Ovary (tissue), 9 donors: ENCODE data around the gene FAM193A. TPM values are rescaled to one million over a fixed set of nuclear protein-coding genes. Genes with fewer than 3 reads are reported as not detected.
"Not testable (repeated sequence)": the region's sequence is repeated elsewhere in the genome, so short reads cannot be mapped to it uniquely, and the experiment has no call there.

ENCODE experiments used
- DNase-seq, 5 donors: peaks; one replicate each; pipeline ENCODE4 v3.0.0-alpha.2; 2019 to 2020
- H3K27ac ChIP-seq, 2 donors: fragments of 200-600 bp; one replicate each; pipeline versions ENCODE4 v1.5.1 to v1.8.0; 2019 to 2022
- H3K27me3 ChIP-seq: fragments of 200-600 bp; one replicate; pipeline ENCODE4 v1.8.0; 2022
- H3K36me3 ChIP-seq: fragments of 200-600 bp; sonication (generic); one replicate; pipeline ENCODE4 v1.5.1; 2019
- H3K4me1 ChIP-seq: one replicate; pipeline ENCODE4 v1.8.1; 2013; ENCODE audit warnings: mild to moderate bottlenecking, moderate library complexity; ENCODE audit not compliant: insufficient read depth
- H3K4me3 ChIP-seq: fragments of 200-600 bp; sonication (generic); one replicate; pipeline ENCODE4 v1.5.1; 2017
- H3K9me3 ChIP-seq, 2 donors: fragments of 200-600 bp in 1 of 2; sonication (generic) in 1 of 2; one replicate each; pipeline versions ENCODE4 v1.5.1 to v1.8.1; 2013 to 2019; ENCODE audit warnings: mild to moderate bottlenecking in 1 of 2, moderate library complexity in 1 of 2
- EP300 ChIP-seq: sonication (generic); formaldehyde crosslinking; IDR thresholded peaks from one replicate; pipeline ENCODE4 v1.6.1; 2017; ENCODE audit warnings: antibody characterized with exemption
- POLR2A ChIP-seq: fragments of 450-650 bp; IDR thresholded peaks from one replicate; pipeline ENCODE4 v1.6.1; 2017; ENCODE audit warnings: antibody characterized with exemption, mild to moderate bottlenecking, moderate library complexity
- WGBS, 3 donors: extraction: QIAGEN DNeasy Blood & Tissue Kit in 1 of 3; methylation state at CpG; one replicate each; pipeline versions ENCODE4 v1.1.5 to v1.1.7; 2013 to 2017; 5-methylcytosine and 5-hydroxymethylcytosine counted together
- intact Hi-C, 4 donors: fragments of 100-400 bp; cut with DNase I; formaldehyde crosslinking; loops; one replicate each; pipeline versions ENCODE4 v1.11.0 to v1.15.1; 2022 to 2023
- polyA plus RNA-seq, 2 donors: library from polyadenylated mRNA; stranded (reverse); fragments of 200-250 nt in 1 of 2; fragments of 350-450 nt in 1 of 2; fragmentation: Illumina TruSeq in 1 of 2; extraction: RNeasy Lipid Tissue Mini Kit (QIAGEN cat#74804) in 1 of 2; gene quantifications; one replicate each; pipeline ENCODE4 v1.2.3, GENCODE V29; 2013 to 2014
- small RNA-seq: library from RNA; depleted of rRNA; stranded (forward); fragments of <200 nt; gene quantifications from one replicate; pipeline ENCODE3, GENCODE V24; 2016
- total RNA-seq, 7 donors: library from RNA; depleted of rRNA in 2 of 7; stranded (reverse); fragments of >200 nt in 2 of 7; fragmentation: NEBNext Ultra II Directional in 3 of 7; extraction: Animal tissue kit (Norgen Biotek cat#: 25700) in 3 of 7; gene quantifications; one replicate each; pipeline versions ENCODE4 v1.1.0 to v1.2.4, GENCODE V29; 2016 to 2023
- TF ChIP-seq, protein P1 (sequence below), 3 donors: fragments of 450-650 bp in 2 of 3; fragments of 200-600 bp in 1 of 3; IDR thresholded peaks; one replicate each; pipeline versions ENCODE4 v1.5.1 to v1.8.0; 2016 to 2022; ENCODE audit warnings: antibody characterized with exemption in 3 of 3, mild to moderate bottlenecking in 1 of 3
- donor health status: DM: no; HTN: no; CAD: no; lungs with moderate emphysema.
- donor health status: DM: no; HTN: no; CAD: no.
- donor health status: Bipolar disorder and iron deficiency.
- donor health status: DM: yes; HTN: yes; CAD: no.
- donor health status: DM: no; HTN: no; CAD: no.
- donor health status: DM: yes; HTN: yes; CAD: no.

FAM193A gene
- total and polyA plus RNA-seq, 9 donors, result 16.0 to 39.1 (median 28.7) TPM

DNA sequence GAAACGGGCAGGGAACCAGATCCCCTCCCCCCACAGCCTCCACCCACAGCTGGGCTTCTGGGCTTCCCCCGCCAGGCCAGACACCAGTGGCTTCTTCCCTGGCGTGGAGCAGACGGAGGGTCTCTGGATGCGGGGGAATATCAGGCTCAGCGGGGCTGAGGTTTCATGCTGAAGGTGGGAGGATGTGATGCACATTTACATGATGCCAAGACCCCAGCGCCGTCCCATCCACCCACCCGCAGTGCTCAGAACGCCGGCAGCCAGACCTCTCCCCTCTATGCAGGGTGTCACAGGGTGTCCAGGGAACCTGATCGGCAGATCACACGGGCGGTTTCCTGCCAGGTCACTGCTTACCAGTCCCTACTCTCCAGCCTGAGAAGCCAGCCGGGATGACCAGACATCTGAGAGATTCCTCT lies 232.5 kb downstream of the FAM193A start:
- TF ChIP-seq EP300 (no peak), POLR2A (no peak)
- intact Hi-C loops, result loop anchor here in 2 of 4 donors (10.0 kb wide), 1 partner anchor 166 kb away; no protein-coding TSS in a partner anchor
- Histone ChIP-seq H3K4me3 (no peak overlapping the region), H3K9me3 (no peaks in the 10 kb centered on the region), H3K4me1 (no peaks in the 10 kb centered on the region), H3K36me3 (no peaks in the 10 kb centered on the region), H3K27ac (no peak overlapping the region), H3K27me3 (no peaks in the 10 kb centered on the region)
- WGBS, 3 donors, result 9 to 26% (median 19%) methylated on average over 15 of the region's 15 CpGs
- DNase-seq, result no peak

DNA sequence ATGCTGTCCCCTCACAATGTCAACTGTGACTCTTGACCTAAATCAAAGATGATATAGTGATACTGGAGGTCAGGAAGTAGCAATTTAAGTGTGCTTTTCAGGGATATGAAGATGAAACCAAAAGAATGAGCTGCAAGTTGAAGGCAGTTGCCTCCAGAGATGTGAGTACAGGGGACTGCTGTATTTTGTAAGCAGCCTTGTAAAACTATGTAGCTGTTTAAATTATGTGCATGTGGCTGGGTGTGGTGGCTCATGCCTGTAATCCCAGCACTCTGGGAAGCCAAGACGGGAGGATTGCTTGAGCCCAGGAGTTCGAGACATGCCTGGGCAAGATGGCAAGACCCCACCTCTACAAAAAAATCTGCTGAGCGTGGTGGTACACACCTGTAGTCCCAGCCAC lies 234.8 kb downstream of the FAM193A start:
- Histone ChIP-seq H3K4me3 (no peak overlapping the region), H3K27me3 (no peaks in the 10 kb centered on the region), H3K27ac (no peak overlapping the region), H3K4me1 (no peaks in the 10 kb centered on the region), H3K9me3 (no peaks in the 10 kb centered on the region), H3K36me3 (no peaks in the 10 kb centered on the region)
- intact Hi-C loops, result no loop called here
- 83 to 89% (median 83%) methylated on average over 3 of the region's 3 CpGs for WGBS, 3 donors
- TF ChIP-seq, protein P1, sequence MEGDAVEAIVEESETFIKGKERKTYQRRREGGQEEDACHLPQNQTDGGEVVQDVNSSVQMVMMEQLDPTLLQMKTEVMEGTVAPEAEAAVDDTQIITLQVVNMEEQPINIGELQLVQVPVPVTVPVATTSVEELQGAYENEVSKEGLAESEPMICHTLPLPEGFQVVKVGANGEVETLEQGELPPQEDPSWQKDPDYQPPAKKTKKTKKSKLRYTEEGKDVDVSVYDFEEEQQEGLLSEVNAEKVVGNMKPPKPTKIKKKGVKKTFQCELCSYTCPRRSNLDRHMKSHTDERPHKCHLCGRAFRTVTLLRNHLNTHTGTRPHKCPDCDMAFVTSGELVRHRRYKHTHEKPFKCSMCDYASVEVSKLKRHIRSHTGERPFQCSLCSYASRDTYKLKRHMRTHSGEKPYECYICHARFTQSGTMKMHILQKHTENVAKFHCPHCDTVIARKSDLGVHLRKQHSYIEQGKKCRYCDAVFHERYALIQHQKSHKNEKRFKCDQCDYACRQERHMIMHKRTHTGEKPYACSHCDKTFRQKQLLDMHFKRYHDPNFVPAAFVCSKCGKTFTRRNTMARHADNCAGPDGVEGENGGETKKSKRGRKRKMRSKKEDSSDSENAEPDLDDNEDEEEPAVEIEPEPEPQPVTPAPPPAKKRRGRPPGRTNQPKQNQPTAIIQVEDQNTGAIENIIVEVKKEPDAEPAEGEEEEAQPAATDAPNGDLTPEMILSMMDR (IDR thresholded peaks at IDR 0.05), result no peak
- TF ChIP-seq POLR2A (no peak), EP300 (no peak)
- DNase-seq, result no peak

GRCh38 chr4:2780643-2781042 lies 244.2 kb downstream of the FAM193A start:
- H3K27me3 ChIP-seq, H3K4me3 ChIP-seq, H3K36me3 ChIP-seq, H3K4me1 ChIP-seq, DNase-seq, intact Hi-C loops, H3K27ac ChIP-seq, H3K9me3 ChIP-seq: not testable (repeated sequence)
- WGBS, 3 donors, result 31 to 62% (median 40%) methylated on average over 5 of the region's 5 CpGs

DNA sequence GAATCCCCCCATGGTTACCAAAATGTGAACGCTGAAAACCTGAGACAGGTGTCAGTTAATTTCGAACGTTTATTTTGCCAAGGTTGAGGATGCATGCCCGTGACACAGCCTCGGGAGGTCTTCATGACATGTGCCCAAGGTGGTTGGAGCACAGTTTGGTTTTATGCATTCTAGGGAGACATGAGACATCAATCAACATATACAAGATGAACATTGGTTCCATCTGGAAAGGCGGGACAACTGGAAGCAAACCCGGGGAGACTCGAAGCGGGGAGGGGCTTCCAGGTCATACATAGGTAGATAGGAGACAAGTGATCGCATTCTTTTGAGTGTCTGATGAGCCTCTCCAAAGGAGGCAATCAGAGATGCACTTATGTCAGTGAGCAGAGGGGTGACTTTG lies 245.5 kb downstream of the FAM193A start:
- no peaks in the 10 kb centered on the region for H3K27me3 ChIP-seq
- TF ChIP-seq EP300 (no peak), POLR2A (no peak)
- TF ChIP-seq, protein P1 (IDR thresholded peaks at IDR 0.05), result no peak
- no peak overlapping the region for H3K4me3 ChIP-seq
- H3K4me1 ChIP-seq, result no peaks in the 10 kb centered on the region
- intact Hi-C loops, result no loop called here
- WGBS, 3 donors, result 88 to 91% (median 90%) methylated on average over 10 of the region's 10 CpGs
- H3K36me3 ChIP-seq, result no peaks in the 10 kb centered on the region
- H3K27ac ChIP-seq, result no peak overlapping the region
- DNase-seq, result no peak
- H3K9me3 ChIP-seq, result no peaks in the 10 kb centered on the region

Small RNA genes lying within 50 kb of the gene (small RNA-seq; reads per million reads assigned to genes)
- gene CR545473.1 (not detected), gene RF00019 (not detected)

Other genes with a start within 250 kb of the FAM193A start
- gene ZFYVE28, start 118.0 kb upstream of the FAM193A start, total RNA-seq, result 10 to 100 TPM in 3 of 7 donors, 1 to 10 TPM in 4; 5.7 to 12.1 (median 10.0) TPM
- gene ZFYVE28, start 118.0 kb upstream of the FAM193A start, polyA plus RNA-seq, result 1 to 10 TPM; 1.3 to 6.8 TPM
- 10 to 100 TPM in 1 of 7 donors, 1 to 10 TPM in 3, not detected in 3; 1.1 to 12.9 (median 1.4) TPM for gene CFAP99, start 117.7 kb upstream of the FAM193A start, total RNA-seq
- gene CFAP99, start 117.7 kb upstream of the FAM193A start, polyA plus RNA-seq, result under 1 TPM in 1 of 2 donors, not detected in 1; 0.10 TPM
- 10 to 100 TPM; 27.9 to 72.1 (median 47.1) TPM for gene RNF4, start 67.5 kb upstream of the FAM193A start, total RNA-seq
- gene RNF4, start 67.5 kb upstream of the FAM193A start, polyA plus RNA-seq, result 10 to 100 TPM; 27.0 to 47.9 TPM
- gene TNIP2, start 219.7 kb downstream of the FAM193A start, total RNA-seq, result 10 to 100 TPM; 27.2 to 43.2 (median 36.9) TPM
- 10 to 100 TPM in 1 of 2 donors, 1 to 10 TPM in 1; 6.4 to 28.4 TPM for gene TNIP2, start 219.7 kb downstream of the FAM193A start, polyA plus RNA-seq